ENCODE measurements around the gene GABRB2.

GABRB2 gene

DNA sequence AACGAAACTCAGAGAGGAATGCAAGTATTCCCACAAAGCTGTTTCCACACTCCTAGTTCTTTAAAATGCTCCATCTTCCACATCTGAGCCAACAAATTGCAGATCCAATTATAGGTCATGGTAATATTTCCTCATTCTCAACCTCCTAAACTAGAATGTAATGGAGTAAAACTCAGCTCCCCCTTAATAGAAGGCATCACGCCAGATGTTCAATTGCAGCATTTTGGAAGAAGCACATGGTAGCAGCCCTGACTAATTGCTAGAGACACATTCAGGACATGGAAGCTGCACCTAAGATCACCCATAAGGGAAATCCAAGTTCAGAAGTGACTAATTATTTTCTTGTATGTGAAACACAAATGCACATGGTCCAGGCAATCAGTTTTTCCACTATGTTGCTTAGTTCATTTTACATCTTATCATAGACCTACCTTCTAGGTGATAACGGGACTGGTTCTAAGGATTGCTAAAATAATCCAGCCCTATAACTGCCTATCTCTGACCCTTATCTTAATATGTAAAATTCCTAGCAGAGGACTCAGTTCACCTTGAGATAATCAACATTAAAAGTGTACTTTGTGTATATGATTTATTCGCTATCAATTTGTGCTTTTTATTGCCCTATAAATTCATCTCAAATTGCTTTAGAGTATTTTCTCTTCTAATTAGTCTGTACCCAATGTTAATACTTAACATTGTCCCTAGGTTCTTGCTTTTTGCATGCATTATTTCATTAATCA lies 75.1 kb downstream of the GABRB2 start:
- no peak for DNase-seq (ENCODE audit: low read depth, low spot score)

DNA sequence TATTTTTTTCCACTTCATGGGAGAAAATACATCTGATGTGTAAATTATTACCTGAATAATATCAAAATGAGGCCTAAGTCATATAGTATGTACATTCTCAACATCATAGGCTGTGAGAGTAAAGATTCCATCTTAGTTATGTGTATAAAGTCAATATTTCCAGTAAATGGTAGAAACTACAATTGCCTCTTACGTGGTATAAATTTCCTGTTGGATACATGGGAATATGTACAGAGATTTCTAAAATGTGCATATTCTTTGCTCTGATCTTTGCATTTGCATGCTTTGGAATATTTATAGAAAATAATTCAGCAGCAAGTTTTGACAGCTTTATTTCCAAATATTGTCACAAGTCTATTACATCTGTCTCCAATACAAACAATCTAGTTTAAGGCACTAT lies 78.8 kb downstream of the GABRB2 start:
- DNase-seq (ENCODE audit: low read depth, low spot score) = no peak

DNA sequence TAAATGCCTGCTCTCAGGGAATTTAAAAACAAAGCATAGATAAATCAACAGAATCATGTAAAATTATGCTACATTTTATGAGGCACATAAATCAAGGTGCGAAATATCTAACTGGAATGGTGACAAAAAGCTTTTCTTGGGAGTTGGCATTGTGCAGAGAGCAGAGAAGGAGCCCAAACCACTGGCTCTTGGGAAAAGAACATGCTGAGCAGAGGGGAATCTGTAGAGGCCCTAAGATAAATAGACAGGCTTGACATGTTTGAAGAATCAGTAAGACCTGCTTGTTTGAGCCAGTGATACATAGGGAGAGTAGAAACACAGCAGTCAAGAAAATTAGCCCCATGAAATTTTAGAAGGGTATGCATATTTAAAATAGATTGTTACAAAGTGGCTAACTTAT lies 85.8 kb downstream of the GABRB2 start:
- DNase-seq (ENCODE audit: low read depth, low spot score) = no peak

DNA sequence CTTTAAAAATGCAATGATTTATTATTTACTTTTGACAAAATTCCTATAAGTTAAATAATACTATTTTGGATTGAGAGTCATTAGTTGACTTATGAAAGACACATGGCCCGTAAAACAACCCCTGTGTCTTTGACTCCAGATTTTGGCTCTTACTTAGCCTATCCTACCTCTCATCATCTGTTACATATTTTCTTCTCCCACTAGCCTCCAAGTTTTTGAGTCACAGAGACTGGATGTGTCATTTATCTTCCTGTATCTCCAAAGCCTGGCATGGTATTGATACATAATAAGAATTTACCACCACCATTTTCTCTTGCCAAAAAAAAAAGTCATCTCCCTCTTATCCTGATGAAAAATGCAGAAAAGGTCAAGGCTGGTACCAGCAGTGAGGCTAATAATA lies 99.9 kb downstream of the GABRB2 start:
- no peak for DNase-seq (ENCODE audit: low read depth, low spot score)

DNA sequence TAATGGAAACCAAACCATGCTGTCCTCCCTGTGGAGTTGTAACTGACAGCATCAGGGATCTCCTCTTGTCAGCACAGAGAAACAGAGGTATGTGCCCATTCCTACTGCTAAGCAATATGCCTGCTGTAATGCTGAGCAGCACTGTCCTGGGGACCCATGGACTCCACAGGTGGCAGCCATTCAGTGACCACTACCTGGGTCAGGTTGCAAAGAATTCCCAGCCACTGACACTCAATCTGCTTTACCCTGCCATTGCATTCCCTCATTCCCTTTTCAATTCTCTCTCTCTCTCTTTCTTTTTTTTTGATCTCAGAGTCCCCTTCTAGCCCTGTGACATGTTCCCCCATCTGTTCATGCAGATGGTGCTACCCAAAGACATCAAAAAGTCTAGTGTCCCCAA lies 104.1 kb downstream of the GABRB2 start:
- no peak for DNase-seq (ENCODE audit: low read depth, low spot score)

DNA sequence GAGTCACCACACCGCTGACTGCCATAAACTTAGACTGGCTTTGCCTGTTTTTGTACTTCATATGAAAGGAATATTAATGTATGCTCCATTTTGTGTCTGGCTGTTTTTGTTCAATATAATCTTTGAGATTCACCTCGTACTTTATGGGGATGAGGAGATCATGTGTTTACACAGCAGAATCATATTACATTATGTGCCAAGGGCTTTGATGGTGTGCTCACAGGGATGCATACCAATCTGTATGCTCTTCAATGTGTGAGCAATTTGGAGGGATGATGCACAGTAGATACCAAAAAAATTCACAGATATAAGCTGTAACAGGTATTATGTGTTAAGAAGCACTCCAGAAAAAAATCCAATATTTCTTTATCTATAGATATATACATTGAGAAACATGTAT lies 113.7 kb downstream of the GABRB2 start:
- DNase-seq (ENCODE audit: low read depth, low spot score) = no peak

DNA sequence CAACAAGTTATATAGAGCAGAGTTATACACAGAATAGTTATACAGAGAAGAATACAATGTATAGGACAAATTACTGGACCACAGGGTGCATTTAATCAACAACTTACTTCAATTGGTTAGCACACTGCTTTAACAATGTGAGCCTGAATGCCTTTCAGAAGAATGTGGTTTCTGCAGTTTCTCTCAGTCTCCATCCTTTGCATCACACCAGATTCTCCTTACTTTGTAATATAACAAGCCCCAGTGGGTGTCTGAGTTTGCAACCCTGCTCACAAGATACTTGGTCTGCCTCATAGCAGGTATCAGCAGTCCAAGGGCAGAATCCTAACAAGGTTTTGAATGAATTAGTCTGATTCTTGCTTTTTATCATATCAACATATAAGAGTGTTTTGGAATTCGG lies 114.6 kb downstream of the GABRB2 start:
- DNase-seq (ENCODE audit: low read depth, low spot score) = no peak

DNA sequence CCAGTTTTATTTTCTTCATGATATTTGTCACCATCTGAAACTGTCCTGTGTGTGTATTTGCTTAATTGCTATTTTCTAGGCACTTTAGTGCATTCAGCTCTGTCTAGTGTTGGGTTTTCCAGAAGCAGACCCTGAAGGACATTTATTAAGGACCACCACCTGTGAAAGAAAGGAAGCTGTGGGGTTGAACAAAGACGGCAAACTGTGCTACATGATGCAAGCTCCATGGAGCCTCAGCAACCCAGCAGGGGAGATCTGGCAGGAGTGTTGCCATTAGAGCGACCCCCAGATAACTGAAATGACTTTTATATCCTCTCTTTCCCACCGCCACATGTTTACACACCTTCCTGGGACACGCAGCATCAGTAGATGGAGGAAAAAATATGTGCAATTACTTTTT lies 125.5 kb downstream of the GABRB2 start:
- DNase-seq (ENCODE audit: low read depth, low spot score) = no peak

DNA sequence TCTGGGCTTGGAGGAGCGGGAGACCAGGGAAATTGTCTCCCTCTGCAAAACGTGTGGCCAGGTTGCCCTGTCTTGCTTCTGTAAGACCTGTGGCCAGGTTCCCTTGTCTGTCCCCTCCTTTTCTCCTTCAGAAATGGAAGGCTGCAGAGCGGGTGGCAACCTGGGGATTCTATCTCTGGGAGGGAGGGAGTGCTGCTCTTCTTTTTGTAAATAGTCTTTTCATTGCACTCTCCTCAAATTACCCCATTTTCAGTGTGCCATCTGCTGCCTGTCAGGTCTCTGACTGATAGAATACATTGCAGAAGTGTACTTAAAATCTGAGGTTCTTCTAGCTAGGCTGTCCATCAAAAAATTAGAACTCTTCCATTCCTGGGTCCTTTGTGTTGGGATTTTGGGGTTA lies 126.0 kb downstream of the GABRB2 start:
- DNase-seq (ENCODE audit: low read depth, low spot score) = no peak

DNA sequence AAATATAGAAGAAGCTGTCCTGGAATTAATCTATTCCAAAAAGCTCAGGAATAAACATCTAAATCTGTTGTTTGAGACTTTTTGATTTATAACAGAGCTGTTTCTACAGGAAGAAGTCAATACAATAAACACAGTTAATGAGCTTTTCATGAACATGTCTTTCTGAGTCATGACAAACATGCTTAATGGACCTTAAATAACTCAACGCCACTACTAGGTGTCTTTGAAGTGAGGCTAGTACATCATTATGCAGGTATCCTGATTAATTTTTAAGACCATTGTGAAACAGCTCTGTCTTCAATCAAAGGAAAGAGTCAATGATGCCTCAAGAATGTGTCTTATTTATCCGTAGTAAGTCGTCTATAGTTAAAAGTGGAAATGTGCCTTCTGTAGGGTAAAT lies 131.6 kb downstream of the GABRB2 start:
- DNase-seq (ENCODE audit: low read depth, low spot score) = no peak

DNA sequence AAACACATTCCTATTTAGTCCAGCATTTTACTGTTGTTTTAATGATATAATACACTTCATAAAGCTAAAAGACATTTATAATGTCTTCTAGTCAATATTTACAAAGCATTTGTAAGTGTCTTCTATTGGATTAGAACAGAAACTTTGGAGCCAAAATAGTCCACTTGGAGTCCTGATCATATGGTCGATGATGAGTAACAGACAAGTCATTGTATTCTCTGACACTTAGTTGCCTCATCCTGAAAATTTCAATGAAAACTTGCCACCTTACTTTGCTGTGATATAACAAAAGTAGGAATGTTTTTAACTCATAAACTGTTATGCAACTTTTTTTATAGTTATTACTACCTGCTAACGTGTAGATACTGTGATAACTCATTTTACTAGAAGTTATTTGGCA lies 132.5 kb downstream of the GABRB2 start:
- no peak for DNase-seq (ENCODE audit: low read depth, low spot score)

DNA sequence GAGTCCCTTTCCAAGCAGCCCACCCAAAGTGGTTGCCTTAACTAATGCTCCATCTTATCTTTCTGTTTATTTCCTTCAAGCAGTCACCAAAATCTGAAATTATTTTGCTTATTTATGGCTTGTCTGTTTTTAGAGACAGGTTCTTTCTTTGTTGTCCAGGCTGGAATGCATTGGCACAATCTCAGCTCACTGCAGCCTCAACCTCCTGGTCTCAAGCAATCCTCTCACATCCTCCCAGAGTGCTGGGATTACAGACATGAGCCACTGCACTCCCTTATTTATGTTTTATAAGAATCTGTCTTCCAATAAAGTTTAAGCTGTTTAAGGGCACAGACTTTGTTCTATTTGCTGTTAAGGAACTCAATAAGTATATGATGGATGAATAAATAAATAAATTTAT lies 133.7 kb downstream of the GABRB2 start:
- no peak for DNase-seq (ENCODE audit: low read depth, low spot score)

DNA sequence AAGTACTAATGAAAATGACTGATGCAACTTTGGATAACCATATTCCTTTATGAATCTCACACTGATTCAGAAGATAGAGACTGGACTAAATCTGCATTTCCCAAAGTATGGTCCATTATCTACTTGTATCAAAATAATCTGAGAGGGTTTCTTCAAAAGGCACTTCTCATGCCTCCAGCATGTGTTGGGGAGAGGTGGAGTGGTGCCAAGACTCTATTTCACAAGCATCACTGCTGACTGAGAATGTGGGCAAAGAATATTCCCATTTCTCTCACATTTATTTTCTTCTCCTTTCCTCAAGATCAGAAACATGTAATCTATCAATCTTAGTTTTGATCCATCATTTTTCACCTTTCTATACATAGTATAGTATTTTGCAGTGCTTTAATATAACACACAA lies 135.4 kb downstream of the GABRB2 start:
- no peak for DNase-seq (ENCODE audit: low read depth, low spot score)

DNA sequence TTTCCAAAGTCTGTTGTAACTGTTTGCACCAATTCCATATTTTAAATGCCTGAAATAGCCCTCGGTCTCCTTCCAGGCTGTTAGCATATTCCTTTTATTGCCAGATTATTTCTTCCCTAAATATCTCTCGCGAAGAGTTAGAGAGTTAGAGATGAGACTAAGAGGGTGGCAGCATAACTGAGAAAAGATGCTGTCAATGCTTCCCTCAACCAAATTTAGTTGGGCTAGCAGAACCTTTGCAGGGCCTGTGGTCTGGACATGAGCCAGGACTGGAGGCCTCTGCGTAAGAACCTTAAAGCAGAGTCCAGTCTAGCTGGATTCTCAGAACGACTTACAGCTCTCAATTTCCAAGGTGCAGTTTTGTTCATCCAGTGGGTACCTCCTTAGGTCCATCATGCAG lies 135.9 kb downstream of the GABRB2 start:
- no peak for DNase-seq (ENCODE audit: low read depth, low spot score)

DNA sequence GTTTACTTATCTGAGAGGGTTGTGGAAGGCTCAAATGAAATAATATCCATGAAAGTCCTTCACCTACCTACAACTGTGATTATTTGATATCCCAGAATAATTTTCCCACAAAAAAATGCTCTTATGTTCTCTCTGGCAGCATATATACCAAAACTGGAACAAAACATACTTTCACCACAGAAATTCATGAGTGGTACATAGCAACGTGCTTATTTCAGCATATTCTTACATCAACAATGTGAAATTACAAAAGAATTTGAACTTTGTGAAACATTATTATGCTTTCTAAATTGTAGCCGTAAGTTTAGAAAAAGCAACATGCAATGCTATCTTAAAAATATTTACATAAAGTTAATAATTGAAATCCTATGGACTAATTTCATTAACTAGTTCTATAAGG lies 137.1 kb downstream of the GABRB2 start:
- no peak for DNase-seq (ENCODE audit: low read depth, low spot score)

DNA sequence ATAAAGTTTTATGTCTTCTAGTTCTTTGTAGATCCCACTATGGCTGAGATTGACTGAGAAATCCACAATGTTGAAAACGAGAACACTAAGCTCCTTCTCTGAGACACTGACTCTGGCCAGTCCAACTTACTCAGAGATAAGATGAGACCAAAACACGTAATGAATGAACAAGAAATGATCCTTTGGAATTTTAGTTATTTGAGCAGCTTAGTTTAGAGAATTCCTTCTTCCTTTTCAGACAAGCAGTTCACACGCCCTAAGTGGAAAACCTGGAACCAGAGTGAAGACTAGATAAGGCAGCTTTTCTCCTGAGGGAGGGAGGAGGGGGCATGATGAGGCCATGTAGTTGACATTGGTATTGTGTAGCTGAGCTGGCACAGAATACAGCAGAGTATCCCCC lies 139.6 kb downstream of the GABRB2 start:
- DNase-seq (ENCODE audit: low read depth, low spot score) = no peak

DNA sequence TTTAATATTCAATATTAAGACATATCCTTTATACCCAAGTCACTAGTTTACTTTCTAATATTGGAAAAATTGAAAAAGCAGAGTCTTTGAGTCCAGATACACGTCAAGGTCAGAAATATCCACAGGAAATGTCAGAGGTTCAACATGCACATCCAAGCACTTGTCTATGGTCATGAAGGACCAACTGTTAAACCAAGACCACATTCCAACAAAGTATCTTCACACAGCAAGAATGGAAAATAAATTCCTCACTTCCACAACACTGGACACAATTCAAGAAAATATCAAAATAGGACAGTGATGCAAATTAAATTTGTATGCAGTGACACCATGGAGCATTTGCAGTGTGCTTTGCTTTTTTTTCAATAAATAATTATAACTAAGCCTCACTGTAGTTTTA lies 142.5 kb downstream of the GABRB2 start:
- no peak for DNase-seq (ENCODE audit: low read depth, low spot score)

DNA sequence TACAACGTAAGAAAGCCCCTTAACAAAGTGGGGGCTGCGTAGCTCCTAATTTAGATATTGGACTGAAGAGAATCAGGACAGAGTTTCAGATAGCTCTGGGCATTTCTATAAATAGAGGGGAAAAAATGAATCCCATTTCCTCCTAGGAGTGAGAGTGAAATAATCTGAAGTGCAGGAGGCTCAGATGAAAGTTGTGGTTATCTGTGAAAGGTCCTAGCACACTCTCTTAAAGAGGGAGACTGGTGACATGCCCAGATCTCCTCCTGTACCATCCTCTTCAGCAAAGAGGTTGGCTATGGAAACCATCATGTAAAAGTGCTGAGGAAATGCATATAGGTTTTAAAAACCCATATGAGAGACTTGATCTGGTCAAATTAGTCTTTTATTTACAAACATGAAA lies 143.4 kb downstream of the GABRB2 start:
- no peak for DNase-seq (ENCODE audit: low read depth, low spot score)

DNA sequence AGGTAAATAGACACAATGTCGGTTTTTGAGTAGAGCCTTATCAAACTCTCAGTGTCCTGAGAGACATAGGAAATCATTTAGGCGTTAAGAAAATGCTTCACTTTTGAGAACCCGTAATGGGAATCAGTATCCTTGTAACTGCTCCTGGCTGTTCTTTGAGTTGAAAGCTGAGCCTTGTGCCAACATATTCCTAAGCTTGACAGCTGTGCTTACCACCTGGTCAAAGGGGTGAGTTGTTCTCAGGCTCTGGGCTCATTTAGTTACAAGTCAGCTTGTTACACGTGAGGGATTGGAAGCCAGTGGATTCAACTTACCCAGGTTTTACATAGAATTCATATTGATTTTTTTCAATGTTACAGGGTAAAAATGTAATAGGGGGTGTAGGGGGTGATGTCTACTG lies 145.9 kb downstream of the GABRB2 start:
- no peak for DNase-seq (ENCODE audit: low read depth, low spot score)

DNA sequence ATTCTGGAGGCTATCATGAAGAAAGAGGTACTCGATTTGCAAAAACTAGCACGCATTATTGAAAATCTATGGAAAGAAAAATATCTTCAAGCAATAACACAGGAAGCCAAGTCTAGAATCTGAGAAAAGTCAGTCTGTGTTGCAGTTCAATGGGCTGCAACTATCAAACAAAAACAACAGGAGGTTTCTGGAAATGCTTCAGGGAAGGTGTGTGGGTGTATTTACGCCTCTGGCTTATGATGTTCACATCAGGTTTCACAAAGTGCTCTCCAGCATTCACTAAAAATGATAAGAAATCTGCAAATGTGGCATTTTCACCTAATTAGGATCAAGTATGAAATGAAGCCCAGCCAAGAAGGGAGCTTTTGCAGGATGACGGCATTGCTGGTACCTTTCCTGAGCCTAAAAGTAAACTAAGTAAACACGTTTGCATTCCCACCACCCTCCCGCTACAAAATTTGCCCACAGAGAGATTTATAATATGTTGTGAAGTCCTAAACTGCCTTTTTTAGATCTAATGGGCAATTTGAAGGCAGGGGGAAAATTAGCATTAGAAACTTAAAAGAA lies 146.4 kb downstream of the GABRB2 start:
- no peak for DNase-seq (ENCODE audit: low read depth, low spot score)

DNA sequence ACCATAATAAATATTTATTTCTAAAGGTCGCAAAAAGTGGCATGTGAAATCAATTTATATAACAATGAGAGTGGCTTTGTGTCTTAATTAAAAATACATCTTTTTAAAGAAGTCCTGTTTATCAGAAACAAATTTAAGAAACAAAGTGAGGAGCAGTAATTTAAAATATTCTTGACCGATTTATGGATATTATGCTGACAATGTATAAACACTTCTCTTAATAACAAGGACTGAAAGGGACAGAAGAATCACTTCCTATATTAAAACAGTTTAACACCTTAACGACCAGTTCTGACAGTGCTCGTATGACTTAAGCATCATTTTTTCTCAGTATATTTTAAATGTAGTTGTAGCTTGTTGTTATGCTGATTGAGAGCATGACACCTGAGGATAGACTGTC lies 149.1 kb downstream of the GABRB2 start:
- DNase-seq (ENCODE audit: low read depth, low spot score) = no peak

DNA sequence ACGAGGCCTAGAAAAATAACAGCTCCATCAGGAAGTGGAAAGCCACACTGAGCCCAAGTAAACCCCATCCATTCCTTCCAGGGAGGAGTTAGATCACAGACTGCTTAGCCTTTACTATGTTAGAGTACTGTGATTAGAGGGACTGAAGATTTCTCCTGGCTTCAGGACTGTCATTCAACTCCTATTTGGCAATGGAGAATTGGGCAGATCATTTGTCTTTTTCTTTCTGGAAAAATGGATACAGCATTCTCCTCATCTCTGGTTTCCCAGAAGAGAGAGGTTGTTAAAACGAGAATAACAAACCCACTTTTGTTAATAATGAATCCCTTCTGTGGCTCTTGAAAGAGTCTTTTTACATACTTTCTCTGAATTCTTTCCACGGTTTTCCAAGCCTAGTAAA lies 150.4 kb downstream of the GABRB2 start:
- DNase-seq (ENCODE audit: low read depth, low spot score) = no peak

DNA sequence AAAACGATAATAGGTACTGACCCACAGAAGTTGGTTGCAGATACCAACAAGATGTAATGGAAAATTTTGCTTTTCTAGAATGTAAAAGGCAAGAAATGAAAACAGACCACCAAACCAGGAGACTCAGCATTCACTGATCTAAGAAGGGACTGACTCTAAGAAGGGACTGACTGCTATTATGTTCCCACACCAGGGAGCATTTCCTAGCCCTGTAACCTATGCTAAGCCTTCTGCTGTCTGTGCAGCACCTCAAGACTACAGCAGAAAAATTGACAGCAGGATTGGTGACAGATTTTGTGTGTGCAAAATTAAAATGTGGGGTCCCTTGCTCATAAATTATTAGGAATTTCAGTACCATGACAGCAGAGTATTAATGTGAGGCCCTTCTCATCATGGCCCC lies 154.8 kb downstream of the GABRB2 start:
- DNase-seq (ENCODE audit: low read depth, low spot score) = no peak

DNA sequence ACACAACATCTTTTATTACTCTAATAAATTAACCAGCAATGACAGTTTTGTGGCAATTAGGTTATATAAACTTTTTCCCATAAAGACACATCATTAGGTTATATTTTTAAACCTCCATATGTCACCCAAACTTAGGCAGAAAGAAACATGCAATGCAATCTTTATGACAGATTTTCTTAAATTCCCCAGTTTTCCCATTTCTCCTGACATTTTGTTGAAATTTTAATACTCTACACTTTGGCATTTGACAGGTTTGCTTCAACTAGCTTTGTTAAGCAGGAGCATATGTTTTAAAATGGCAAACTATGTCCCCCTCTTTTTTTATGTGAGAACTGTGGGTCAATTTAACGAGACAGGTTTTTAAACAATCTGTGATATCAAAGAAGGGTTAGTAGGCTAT lies 155.5 kb downstream of the GABRB2 start:
- DNase-seq (ENCODE audit: low read depth, low spot score) = no peak

Data from activated CD4-positive, CD25-positive, alpha-beta regulatory T cell treated with anti-CD3 and anti-CD28 coated beads, Interleukin-2, amount 50 U/mL, for 16 hours (primary cell).